K562 (cell line): ENCODE measurements around the gene MACROD2.

ENCODE experiments used
- CTCF ChIP-seq, 3 experiments: IDR thresholded peaks in 2 of 3; conservative IDR thresholded peaks in 1 of 3; 2 replicates each; pipeline ENCODE4 v1.5.1; 2011 to 2012; ENCODE audit warnings: low read length in 3 of 3, mild to moderate bottlenecking in 3 of 3, control low read depth in 2 of 3, improper control_type of control experiment in 1 of 3, inconsistent platforms in 1 of 3, low read depth in 1 of 3, mixed read lengths in 1 of 3, moderate library complexity in 1 of 3; ENCODE audit not compliant: insufficient read depth in 2 of 3
- CUX1 ChIP-seq: fragments of 200-800 bp; sonication (Bioruptor generic); IDR thresholded peaks from 2 replicates; pipeline ENCODE4 v1.6.1; 2016; ENCODE audit warnings: missing genetic modification characterization, missing compliant biosample characterization
- POLR2A ChIP-seq: fragments of 450-650 bp; conservative IDR thresholded peaks from 2 replicates; pipeline ENCODE4 v1.6.1; 2016
- TBP ChIP-seq: optimal IDR thresholded peaks from 2 replicates; pipeline ENCODE3; 2011; ENCODE audit warnings: low read depth, low read length, improper control_type of control experiment
- ZFP91 ChIP-seq: sonication (generic); formaldehyde crosslinking; IDR thresholded peaks from 2 replicates; pipeline ENCODE4 v1.8.0; 2022; ENCODE audit warnings: mild to moderate bottlenecking, missing genetic modification reagents
- ZNF511 ChIP-seq: sonication (generic); formaldehyde crosslinking; IDR thresholded peaks from 2 replicates; pipeline ENCODE4 v1.8.0; 2022; ENCODE audit warnings: mild to moderate bottlenecking, missing genetic modification reagents
- ZNF57 ChIP-seq: fragments of 450-650 bp; formaldehyde crosslinking; IDR thresholded peaks from 2 replicates; pipeline ENCODE4 v1.4.0; 2020; ENCODE audit warnings: mild to moderate bottlenecking, moderate library complexity

GRCh38 chr20:15240801-15241200 lies 1245.5 kb downstream of the MACROD2 start:
- TF ChIP-seq ZFP91 (CRISPR knock-in tag) (no peak), CUX1 (CRISPR knock-in tag) (no peak), TBP (no peak), POLR2A (no peak), CTCF (IDR thresholded peaks at IDR 0.05 in 2 of 3, conservative IDR thresholded peaks at IDR 0.05 in 1 of 3; ENCODE audit: insufficient read depth in 2 of 3, low read depth in 1 of 3, low read length in 3 of 3) (no peak), ZNF57 (CRISPR knock-in tag) (no peak), ZNF511 (CRISPR knock-in tag) (no peak)
